Stomach smooth muscle (tissue), 2 donors: Measurements from ENCODE around the gene HSPB9.

Experiments used
- H3K27ac ChIP-seq: one replicate; pipeline ENCODE4 v1.7.0; 2013; ENCODE audit warnings: mild to moderate bottlenecking, low read length, inconsistent platforms
- H3K27me3 ChIP-seq, 2 donors: one replicate each; pipeline ENCODE4 v1.7.0; 2013; ENCODE audit warnings: low read length in 2 of 2; ENCODE audit not compliant: insufficient read depth in 2 of 2, control insufficient read depth in 1 of 2
- H3K36me3 ChIP-seq, 2 donors: one replicate each; pipeline ENCODE4 v1.7.0; 2013; ENCODE audit warnings: low read length in 2 of 2; ENCODE audit not compliant: control insufficient read depth in 2 of 2, insufficient read depth in 2 of 2
- H3K4me1 ChIP-seq: one replicate; pipeline ENCODE4 v1.7.0; 2013; ENCODE audit warnings: low read length; ENCODE audit not compliant: control insufficient read depth, insufficient read depth
- H3K4me3 ChIP-seq, 2 donors: one replicate each; pipeline ENCODE4 v1.7.0; 2013; ENCODE audit warnings: low read length in 2 of 2
- H3K9ac ChIP-seq, 2 donors: one replicate each; pipeline ENCODE4 v1.7.0; 2013; ENCODE audit warnings: low read length in 2 of 2, mild to moderate bottlenecking in 1 of 2
- H3K9me3 ChIP-seq, 2 donors: one replicate each; pipeline ENCODE4 v1.7.0; 2013; ENCODE audit warnings: low read length in 2 of 2; ENCODE audit not compliant: control insufficient read depth in 2 of 2
- donor health status: healthy.
- donor health status: Pancreatic carcinoma.

HSPB9 gene

DNA sequence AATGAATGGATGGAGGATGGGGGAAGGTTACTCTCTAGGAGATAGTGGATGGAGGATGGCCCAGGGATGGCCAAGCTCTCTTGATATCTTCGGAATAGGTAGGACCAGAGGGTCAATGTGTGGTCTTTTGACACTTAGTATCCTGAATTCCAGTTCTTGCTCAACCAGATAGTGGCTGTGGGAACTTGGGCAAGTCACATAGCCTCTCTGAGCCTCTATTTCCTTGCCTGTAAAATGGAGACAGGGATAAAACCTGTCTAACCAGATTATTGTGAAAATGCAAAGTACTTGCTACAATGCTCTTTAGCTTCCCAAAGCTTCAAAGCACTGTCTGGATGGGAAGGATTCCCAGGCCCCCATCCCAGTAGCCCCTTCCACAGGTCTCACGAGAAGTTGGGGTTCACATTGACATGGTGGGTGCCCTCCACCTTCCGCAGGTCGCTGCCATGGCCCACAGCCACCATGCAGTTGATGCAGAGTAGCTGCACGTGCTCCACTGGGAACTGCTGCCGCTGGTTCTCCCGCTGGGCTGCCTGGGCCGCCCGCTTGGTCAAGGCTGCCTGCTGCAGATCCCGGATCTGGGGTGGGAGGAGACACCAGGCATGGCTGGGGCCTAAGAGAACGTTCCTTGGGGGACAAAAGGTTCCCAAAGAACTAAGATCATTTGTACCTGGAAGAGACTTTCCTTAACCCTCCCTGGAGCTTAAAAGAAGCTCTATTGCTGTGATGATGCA lies 19.2 kb upstream of the HSPB9 start:
- Histone ChIP-seq H3K36me3 (peaks cover 2 to 12% of the 10 kb centered on the region in 2 donors), H3K9me3 (no peaks in the 10 kb centered on the region), H3K27me3 (no peaks in the 10 kb centered on the region), H3K27ac (no peak overlapping the region), H3K4me3 (no peak overlapping the region), H3K4me1 (peaks cover 7% of the 10 kb centered on the region), H3K9ac (no peak overlapping the region)

DNA sequence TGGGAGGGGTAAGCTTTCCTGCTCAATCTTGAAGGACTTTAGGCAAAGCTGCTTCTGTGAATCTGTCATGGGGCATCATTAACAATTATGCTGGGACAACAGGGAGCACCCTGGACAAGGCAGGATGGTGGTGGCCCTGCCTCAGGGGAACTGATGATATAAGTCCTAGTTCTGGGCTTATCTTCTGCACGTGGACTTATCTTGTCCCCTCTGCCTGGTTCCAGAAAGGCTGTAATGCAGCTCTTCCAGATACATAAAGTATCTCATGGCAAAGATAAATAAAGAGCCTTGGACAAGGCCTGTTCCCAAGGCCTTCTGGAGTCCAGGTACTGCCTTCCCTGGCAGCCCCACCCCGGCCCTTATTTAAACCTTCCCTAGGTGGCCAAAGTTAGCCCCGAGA lies 18.3 kb upstream of the HSPB9 start:
- Histone ChIP-seq H3K4me1 (peaks cover 7% of the 10 kb centered on the region), H3K36me3 (peaks cover 9 to 12% of the 10 kb centered on the region in 2 donors), H3K27ac (no peak overlapping the region), H3K9me3 (no peaks in the 10 kb centered on the region), H3K4me3 (no peak overlapping the region), H3K27me3 (no peaks in the 10 kb centered on the region), H3K9ac (no peak overlapping the region)

- H3K27me3 ChIP-seq = no peaks in the 10 kb centered on the region
- H3K9ac ChIP-seq = no peak overlapping the region
- peaks cover 10% of the 10 kb centered on the region for H3K4me1 ChIP-seq
- H3K4me3 ChIP-seq = no peak overlapping the region
- H3K9me3 ChIP-seq = no peaks in the 10 kb centered on the region
- H3K27ac ChIP-seq = no peak overlapping the region
- H3K36me3 ChIP-seq = peaks cover 9 to 12% of the 10 kb centered on the region in 2 donors
Observed at GRCh38 chr17:42106009-42106408, 16.6 kb upstream of the HSPB9 start.

- Histone ChIP-seq H3K4me1 (peaks cover 18% of the 10 kb centered on the region), H3K27me3 (no peaks in the 10 kb centered on the region), H3K36me3 (peaks cover 9 to 12% of the 10 kb centered on the region in 2 donors), H3K9ac (no peak overlapping the region), H3K27ac (no peak overlapping the region), H3K4me3 (no peak overlapping the region), H3K9me3 (no peaks in the 10 kb centered on the region)
Observed at GRCh38 chr17:42107124-42107523, 15.5 kb upstream of the HSPB9 start.

DNA sequence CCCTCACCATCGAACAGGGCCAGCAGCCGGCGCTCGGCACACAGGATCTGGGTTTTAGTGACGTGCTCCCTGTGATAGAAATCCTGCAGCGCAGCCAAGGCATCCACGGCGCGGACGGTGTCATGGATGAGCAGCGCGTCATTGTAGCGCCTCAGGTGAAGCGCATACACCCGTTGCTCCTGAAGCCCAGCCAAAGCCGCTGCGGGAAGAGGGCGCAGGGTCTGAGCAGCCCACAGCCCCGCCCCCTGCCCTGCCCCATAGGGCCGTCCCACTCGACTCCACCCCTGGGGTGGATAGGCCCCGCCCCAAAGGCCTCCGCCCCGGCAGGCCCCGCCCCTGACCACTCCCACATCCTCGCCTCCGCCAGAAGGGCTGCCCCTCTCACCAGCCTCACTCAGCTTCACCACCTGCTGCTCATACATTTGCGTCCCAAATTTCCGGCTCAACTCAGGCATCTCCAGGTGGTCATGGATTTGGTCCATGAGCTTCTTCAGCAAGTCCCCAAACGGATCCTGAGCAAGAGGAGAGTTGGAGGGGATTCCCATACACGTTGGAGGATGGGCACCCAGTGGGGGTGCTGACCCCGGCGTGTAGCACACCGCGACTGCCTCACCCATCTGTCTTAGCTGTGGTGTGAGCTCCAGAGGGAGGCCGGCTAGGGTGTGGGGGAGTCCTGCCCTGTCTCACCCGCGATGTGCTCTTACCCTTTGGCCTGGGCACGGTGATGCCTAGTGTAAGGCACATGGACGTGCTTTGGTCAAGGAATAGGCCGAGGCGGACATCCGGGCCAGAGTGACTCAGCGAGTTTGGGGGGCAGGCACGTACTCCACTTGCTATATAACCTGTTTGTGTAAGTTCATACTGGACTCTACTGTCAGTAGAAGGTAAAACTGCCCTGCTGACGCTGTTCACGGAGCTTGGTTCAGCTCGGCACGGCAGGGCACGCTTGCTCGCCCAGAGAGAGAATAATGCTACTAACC lies 14.7 kb upstream of the HSPB9 start:
- H3K9me3 ChIP-seq = no peaks in the 10 kb centered on the region
- H3K27me3 ChIP-seq = no peaks in the 10 kb centered on the region
- H3K36me3 ChIP-seq = peaks cover 9 to 12% of the 10 kb centered on the region in 2 donors
- H3K27ac ChIP-seq = no peak overlapping the region
- H3K9ac ChIP-seq = no peak overlapping the region
- H3K4me3 ChIP-seq = peak overlapping the region in 1 of 2 donors; percentile 40
- peaks cover 23% of the 10 kb centered on the region for H3K4me1 ChIP-seq

DNA sequence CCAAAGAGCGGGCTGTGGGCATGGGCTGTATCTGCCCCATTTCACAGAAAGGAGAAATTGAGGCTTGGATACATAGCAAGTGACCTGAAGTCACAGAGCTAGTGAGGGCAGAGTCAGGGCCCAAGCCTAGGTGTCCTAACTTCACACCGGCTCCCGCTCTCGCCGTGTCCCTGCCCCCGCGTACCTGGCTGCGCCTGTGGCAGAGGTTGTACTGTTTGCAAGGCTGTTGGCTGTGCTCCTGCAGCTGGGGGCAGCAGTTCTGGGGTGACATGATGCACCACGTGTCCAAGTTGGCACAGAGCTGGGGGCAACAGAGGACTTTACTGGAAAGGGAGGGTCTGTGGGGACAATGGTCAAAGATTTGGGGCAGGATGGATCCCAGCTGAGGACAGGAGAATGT lies 13.5 kb upstream of the HSPB9 start:
- Histone ChIP-seq H3K4me1 (peaks cover 28% of the 10 kb centered on the region), H3K27ac (no peak overlapping the region), H3K4me3 (no peak overlapping the region), H3K9ac (no peak overlapping the region), H3K9me3 (no peaks in the 10 kb centered on the region), H3K36me3 (peaks cover 8 to 9% of the 10 kb centered on the region in 2 donors), H3K27me3 (no peaks in the 10 kb centered on the region)

GRCh38 chr17:42110301-42111264 lies 12.0 kb upstream of the HSPB9 start:
- Histone ChIP-seq H3K9ac (no peak overlapping the region), H3K36me3 (peaks cover 6 to 15% of the 10 kb centered on the region in 2 donors), H3K27ac (peak overlapping the region; percentile 94), H3K4me3 (no peak overlapping the region), H3K4me1 (peaks cover 28% of the 10 kb centered on the region), H3K27me3 (no peaks in the 10 kb centered on the region), H3K9me3 (no peaks in the 10 kb centered on the region)

GRCh38 chr17:42111265-42111636 lies 11.4 kb upstream of the HSPB9 start:
- H3K27ac ChIP-seq = peak overlapping the region; percentile 94
- H3K4me3 ChIP-seq = peak overlapping the region; percentile 82 to 88
- H3K27me3 ChIP-seq = no peaks in the 10 kb centered on the region
- peaks cover 8 to 15% of the 10 kb centered on the region in 2 donors for H3K36me3 ChIP-seq
- H3K9ac ChIP-seq = peak overlapping the region; percentile 74 to 88
- H3K4me1 ChIP-seq = peaks cover 28% of the 10 kb centered on the region
- H3K9me3 ChIP-seq = no peaks in the 10 kb centered on the region

GRCh38 chr17:42111871-42112551 lies 10.6 kb upstream of the HSPB9 start:
- Histone ChIP-seq H3K27ac (peak overlapping the region; percentile 94), H3K27me3 (no peaks in the 10 kb centered on the region), H3K9me3 (no peaks in the 10 kb centered on the region), H3K4me3 (peak overlapping the region; percentile 82 to 88), H3K9ac (peak overlapping the region; percentile 74 to 88), H3K36me3 (peaks cover 11 to 15% of the 10 kb centered on the region in 2 donors), H3K4me1 (peaks cover 31% of the 10 kb centered on the region)
